ENCODE results near the gene KCNJ8.
"Not testable (repeated sequence)": the region's sequence is repeated elsewhere in the genome, so short reads cannot be mapped to it uniquely, and the experiment has no call there.

KCNJ8 gene

DNA sequence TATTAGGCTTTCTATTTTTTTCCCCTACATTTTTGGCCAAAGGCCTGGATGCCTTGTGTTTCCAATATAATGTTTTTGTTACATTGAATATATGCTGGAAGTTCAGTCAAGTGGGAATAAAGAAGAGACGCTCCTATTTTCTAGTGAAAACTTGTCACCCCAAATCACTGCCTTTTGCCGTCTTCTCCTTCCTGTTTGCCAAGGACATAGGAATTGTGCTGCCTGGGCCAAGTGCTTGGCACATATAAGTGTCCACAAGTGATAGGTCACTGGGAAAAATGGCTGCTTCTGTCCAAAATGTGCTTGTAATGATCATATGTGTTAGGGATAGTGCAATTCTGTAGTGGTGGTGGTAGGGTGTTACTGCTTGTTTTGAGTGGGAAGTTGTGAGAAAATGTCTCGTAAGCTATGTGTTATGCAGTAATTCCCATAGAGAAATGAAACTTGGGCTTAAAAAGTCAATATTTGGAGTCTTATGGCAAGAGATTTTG, 11.6 kb upstream of the KCNJ8 start:
- no peak for DNase-seq (ENCODE audit: low spot score)

DNA sequence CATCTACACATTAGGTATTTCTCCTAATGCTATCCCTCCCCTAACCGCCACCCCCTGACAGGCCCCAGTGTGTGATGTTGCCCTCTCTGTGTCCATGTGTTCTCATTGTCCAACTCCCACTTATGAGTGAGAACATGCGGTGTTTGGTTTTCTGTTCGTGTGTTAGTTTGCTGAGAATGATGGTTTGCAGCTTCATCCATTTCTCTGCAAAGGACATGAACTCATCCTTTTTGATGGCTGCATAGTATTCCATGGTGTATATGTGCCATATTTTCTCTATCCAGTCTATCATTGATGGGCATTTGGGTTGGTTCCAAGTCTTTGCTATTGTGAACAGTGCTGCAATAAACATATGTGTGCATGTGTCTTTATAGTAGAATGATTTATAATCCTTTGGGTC, 8.2 kb upstream of the KCNJ8 start:
- not testable (repeated sequence) for DNase-seq (ENCODE audit: low spot score)

DNA sequence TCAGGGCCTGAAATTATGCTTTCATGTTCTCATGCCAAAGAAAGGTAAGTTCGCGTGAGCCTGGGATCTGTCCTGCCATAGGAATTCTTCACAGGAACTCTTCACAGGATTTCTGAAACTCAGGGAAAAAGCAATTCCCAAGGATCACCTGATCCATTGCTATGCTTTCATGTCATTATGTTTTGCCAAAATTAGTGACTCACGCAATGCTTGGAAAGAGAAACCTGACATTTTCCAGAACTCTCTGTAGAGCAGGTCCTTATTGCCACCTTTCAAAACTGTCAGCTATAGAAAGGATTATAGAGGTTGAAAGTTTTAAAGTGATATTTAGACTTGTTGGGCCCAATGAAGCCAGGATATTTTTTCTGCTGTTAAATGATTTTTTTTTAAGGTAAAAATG, 6.3 kb upstream of the KCNJ8 start:
- DNase-seq (ENCODE audit: low spot score) = no peak

DNA sequence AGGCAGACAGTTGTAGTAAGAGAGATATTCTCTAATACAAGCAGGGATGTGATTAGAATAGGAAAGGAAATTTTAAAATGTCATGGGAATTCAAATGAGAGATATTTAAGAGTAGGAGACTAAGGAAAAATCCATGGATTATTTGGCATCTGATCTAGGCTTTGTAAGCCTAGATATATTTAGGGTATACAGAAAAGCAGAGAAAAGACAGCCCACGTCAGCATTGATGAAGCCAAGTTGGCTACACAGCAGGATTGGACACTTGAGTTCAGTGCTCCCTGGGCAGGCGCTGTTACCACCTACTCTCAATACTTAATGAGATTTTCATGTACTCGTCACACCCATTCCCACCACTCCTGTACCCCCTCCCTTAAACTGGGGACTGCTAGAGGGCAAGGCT, 1.7 kb upstream of the KCNJ8 start:
- DNase-seq (ENCODE audit: low spot score) = no peak

DNA sequence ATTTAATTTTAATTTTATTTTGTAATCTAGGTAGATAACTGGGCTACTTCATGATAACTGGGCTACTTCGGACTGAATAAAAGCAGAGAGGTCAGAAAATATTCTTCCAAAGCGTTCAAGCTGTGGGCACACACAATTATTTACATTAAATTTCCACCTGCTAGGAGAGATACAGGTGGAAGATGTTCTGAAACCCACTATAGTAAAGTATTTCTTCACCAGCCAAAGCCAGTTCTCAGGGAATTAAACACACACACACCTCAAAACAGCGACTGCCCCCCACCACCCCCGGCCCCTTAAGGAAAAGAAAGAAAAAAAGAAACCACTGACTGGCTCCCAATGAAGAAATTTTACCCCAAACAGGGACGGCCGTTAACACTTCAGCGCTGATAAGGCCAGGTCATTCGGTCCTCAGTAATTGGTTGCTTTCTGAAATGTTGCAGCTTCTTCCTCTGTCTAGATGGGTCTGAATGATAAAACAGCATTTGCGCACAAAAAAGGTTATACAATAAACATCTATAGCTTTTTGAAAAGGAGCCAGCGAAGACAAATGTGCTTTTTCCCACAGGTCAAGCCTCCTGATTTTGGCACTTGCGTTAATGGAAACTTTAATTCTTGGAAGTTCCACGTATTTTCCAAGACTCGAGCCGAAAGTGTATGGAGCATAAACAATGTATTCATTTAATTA, 771 bp upstream of the KCNJ8 start:
- no peak for DNase-seq (ENCODE audit: low spot score)

DNA sequence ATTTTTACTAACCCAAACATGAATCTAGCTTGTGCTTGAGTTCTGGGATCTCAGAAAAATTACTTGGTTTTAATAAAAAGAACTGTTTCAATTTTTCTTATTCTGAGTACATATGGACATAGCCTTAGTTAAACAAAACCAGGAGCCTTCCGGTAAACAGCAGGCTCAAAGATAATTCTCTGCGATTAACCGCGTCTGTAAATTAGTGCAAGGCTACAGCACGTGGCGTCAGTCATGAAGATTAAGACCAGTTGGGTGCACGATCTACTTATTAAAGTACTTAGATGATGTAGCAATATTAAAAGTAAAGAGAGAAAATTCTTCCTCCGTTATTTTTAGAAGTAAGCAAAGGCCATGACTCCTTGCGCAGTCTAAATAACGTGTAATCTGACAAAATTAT, 700 bp downstream of the KCNJ8 start:
- no peak for DNase-seq (ENCODE audit: low spot score)

DNA sequence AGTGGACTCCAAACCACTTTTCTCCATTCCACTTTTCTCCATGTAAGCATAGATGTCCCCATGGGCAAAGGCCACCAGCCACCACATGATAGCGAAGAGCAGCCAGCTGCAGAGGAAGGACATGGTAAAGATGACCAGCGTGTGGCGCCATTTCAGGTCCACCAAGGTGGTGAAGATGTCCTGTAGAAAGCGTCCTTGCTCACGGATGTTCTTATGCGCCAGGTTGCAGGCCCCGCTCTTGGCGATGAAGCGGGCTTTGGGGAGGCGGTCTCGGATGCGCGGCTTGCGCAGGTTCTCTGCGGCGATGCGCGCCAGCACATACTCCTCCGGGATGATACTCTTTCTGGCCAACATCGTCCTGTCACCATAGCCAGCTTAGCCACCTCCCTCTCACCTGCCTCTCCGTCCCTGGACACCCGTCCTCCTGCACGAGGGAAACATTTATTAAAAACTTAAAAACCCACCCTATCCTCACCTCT, 1.2 kb downstream of the KCNJ8 start:
- DNase-seq (ENCODE audit: low spot score) = no peak

DNA sequence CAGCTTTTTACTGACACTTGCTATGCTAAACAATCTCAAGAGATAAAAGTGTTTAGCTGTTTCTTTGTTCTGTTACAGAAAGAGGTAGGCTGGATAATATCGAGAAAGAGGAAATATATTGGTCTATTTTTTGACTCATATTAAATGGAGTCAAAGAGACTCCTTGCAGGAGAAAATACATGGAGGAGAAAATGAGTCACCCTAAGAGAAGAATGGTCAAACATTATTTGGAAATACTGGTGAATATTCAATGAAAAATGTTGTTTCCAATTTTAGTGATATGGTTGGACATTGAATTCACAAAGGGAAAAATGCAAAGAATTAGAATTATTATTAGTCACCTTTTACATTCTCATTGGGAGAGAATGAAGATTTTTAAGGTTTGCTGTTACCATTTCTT, 3.2 kb downstream of the KCNJ8 start:
- DNase-seq (ENCODE audit: low spot score) = no peak

DNA sequence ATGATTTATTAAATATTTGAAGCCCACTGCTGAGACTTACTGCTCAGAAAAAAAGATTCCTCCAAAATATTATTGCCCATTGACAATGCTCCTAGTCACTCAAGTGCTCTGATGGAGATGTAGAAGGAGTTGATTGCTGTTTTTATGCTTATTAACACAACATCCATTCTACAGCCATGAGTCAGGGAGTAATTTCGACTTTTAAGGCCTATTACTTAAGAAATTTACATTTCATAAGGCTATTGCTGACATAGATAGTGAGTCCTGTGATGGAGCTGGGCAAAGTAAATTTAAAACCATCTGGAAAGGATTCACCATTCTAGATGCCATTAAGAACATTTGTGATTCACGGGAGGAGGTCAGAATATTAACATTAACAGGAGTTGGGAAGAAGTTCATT, 5.2 kb downstream of the KCNJ8 start:
- no peak for DNase-seq (ENCODE audit: low spot score)

DNA sequence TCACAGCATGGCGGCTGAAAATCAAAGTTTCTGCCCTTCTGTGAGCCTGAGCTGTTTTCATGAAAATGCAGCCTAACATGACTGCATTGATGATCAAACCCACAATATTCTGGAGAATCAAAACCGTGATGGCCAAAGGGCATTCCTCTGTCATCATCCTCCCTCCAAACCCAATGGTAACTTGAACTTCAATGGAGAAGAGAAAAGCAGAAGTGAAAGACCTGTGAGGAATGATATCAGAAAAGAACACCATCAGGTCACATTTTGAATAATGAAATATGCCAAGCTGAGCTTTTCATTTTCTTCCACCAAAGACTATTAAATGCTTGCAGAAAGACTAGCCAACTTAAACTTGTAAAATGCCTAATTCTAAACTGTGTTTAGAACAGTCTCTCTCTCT, 8.1 kb downstream of the KCNJ8 start:
- no peak for DNase-seq (ENCODE audit: low spot score)

DNA sequence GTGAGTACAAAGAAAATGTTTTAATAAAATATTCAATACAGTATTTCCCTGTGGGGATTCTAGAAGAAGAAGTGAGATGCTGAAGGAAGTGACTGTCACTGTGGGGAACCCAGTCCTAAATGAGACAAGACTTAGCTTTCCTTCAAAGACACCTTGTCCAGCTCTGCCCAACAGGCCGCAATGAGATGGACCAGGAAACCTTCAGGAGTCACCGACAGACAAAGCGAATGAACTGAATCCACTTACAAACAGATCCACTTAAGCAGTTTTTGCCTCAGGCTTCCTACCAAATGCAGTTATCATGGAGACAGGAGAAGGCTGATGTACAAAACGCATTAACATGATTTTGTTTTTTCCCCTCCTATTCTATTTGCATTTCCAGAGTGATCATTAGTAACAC, 9.6 kb downstream of the KCNJ8 start:
- DNase-seq (ENCODE audit: low spot score) = no peak

DNA sequence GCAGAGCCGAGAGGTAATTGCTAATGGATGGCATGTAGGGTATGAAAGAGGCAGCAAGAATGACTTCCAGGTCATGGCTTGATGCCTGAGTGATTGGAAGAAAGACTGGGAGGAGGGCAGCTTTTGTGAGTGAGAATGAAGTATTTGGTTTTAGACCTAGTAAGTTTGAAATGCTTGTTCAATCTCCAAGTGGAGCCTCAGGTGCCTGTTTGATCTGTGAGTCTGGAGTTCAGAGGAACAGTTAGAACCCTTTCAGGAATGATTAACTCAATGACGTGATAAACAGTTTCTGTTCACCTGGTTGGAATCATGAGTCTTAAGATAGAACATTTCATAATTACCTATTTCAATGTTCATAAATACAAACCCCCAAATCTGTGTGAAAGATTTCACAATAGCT, 10.4 kb downstream of the KCNJ8 start:
- DNase-seq (ENCODE audit: low spot score) = no peak

DNA sequence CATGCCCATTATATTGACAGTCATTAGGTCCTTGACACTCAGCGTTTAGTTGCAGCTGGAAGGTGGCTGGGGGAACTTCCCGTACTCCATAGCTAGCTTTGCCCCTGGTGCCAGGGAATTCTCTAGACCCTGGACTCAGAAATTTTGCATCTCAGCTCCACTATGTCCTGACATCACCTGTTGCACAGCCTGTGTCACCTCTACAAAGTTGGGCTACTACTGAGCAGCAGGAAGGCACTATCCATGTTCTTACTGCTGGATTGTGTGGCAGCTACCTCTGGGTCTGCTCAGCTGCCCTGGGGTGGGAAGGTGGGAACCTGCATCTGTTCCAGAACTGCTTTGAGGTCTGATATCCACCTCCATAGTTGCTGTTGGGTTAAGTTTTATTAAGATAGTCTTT, 11.0 kb downstream of the KCNJ8 start:
- DNase-seq (ENCODE audit: low spot score) = no peak

DNA sequence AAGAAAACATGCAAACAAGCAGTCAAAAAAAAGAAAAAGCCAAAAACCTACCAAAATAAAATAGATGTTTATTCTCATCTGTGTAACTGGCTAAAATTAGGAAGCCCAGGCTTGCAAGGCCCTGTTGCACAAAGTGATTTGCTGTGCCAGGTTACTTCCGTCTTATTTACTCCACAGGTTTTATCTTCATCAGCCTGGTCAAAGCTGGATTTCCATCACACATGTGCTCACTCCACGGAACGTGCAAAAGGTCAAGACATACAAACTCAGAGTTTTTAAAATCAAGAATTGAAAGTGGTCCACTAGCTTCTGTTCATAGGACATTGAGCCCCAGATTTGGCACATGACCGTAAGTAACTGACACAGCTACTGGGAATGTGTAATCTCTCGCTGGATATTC, 14.8 kb downstream of the KCNJ8 start:
- DNase-seq (ENCODE audit: low spot score) = no peak

DNA sequence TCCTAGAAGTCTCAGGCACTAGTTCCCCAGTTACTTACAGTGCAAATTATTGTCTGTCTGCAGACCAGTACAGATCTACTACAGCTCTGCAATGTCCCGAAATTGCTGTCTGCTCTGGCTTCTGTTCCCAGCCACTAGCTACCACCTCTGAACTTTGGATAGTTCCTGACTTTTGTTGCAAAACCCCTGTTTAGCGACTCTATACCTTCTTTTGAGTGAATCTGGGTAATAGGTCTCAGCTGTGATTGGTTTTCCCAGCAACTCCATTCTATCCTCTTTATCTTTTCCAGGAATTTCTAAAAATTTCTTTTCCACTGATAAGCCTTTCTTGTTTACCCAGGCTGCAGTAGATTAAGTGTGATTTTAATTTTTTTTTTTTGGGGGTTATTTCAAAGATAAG, 16.8 kb downstream of the KCNJ8 start:
- DNase-seq (ENCODE audit: low spot score) = no peak

DNA sequence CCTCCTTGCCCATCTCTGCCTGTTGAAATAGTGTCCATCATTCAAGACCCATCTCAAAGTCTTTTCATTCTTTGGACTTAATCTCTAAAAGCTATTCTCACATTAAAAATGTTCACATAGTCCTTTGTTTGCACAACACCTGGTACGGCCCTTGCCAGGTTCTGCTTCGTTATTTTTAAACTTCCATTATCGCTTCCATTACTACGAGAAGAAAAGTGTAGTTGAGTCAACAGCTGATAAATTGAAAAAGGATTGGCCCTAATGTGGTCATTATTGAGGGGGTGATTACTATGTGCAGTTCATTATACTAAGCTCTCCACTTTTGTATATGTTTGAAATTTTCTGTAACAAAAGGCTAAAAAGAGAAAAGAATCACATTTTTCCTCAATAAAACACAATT, 17.8 kb downstream of the KCNJ8 start:
- no peak for DNase-seq (ENCODE audit: low spot score)

DNA sequence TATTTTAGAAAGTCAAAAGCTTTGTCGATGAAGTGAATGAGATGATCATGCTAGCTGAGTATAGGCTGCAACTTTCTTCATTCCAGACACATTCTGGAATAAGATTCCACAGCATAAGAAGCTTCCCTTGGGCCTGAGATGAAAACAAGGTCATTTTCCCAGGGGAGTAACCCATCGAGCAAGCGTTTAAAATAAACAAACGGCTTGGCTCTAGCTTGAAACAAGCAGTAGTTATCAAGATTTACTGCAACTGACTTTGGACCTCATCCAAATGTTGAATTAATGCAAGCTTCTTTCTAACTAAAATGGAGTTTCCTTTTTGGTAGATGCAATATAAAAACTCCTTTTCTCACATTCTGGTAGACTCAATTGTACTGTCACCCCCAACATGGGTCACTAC, 23.0 kb downstream of the KCNJ8 start:
- no peak for DNase-seq (ENCODE audit: low spot score)

DNA sequence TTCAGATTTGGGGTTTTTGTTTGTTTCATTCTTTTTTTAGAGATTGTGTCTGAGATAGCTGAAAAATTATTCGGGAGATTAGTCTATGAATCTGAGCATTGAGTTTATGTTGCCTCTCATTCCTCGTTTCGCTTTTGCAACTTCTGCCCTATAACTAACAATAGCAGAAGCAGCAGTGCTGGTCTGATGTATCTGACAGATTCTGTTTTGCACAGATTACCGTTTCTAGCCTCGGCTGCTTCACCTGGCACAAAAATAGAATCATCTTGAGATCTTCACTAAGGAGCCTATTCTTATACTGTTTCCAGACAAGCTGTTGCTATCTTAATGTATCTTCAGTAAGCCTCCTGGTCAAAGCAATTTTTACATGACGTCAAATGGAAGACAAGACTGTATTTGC, 29.2 kb downstream of the KCNJ8 start:
- no peak for DNase-seq (ENCODE audit: low spot score)

DNA sequence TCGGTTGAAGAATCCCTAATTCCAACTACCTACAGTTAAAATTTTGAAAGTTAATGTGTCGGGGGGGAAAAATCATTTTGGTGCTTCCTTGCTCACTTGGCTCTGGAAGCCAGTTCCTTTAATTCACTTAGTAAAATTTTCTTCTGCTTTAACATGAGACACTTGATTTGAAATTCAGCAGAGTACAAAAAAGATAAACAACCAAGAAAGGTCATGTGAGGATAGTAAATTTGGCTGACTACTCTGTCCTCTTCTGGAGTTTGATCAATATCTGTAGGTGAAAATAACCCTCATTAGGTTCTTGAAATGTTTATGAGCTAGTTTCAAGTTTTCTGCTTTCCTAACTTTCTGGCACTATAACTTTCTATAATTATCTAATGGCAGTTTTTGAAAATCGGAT, 43.4 kb downstream of the KCNJ8 start:
- no peak for DNase-seq (ENCODE audit: low spot score)

DNA sequence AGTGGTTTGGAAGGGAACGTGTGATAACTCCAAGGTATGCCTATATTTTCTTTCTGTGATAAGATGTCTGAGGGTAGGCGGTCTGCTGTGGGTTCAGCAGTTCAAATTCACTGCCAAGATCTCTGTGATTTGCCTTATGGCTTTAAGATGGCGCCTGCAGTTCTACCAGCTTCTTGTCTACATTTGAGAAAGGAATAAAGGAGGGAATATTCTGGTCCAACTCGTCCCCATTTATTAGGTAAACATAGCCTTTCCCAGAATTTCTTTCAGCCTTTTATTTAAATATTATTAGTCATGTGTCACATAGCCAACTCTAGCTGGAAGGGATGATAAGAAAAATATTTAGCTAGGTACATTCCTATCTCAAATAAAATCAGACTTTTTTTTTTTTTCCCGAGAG, 48.8 kb downstream of the KCNJ8 start:
- DNase-seq (ENCODE audit: low spot score) = no peak

DNA sequence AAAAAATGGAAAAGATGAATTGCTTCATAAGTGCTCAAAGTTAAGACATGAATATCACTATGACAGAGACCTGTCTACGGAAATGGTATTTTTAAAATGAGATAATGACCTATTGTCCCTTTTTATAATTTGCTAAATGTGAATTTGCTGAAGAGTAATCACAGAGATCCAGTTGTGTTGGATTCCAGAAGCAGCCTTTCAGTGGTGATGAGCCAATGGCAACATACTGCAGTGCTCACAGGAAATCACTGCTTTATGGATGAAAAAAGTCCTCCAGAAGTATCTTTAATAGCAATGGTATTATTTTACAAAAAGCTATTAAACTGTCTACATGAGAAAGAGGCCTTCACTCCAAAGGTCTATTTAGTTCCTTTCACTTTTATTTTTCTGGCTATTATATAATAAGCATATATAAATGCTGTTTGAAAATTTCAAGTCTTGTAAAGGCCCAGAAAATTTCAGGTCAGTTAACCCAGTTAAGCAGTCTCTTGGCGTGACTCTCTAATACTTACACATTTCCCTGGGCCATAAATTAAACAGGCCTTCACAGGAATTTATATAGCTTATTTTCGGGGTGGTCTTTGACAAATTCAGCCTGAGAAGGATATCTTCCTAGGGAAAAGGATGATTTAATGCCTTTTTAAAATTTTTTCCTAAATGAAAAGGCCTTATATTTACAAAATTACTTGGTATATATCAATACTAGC, 55.4 kb downstream of the KCNJ8 start:
- no peak for DNase-seq (ENCODE audit: low spot score)

DNA sequence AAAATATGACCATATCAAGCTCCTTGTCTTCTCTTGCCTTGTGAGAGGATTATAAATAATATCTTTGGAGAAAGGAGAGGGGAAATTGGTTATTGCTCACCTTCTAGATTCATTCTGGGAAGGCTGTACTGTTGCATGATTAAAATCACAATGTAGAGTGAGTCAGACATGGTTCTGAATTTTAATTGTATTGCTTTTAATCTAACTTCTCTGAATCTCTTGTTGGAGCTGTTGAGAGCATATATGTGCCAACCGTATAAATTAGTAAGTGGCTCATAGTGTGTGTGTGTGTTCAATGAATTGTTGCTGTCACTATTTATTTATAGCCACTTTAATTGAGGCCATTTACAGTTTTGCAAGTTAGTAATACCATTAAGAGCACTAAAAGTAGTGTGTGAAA, 56.1 kb downstream of the KCNJ8 start:
- DNase-seq (ENCODE audit: low spot score) = no peak

DNA sequence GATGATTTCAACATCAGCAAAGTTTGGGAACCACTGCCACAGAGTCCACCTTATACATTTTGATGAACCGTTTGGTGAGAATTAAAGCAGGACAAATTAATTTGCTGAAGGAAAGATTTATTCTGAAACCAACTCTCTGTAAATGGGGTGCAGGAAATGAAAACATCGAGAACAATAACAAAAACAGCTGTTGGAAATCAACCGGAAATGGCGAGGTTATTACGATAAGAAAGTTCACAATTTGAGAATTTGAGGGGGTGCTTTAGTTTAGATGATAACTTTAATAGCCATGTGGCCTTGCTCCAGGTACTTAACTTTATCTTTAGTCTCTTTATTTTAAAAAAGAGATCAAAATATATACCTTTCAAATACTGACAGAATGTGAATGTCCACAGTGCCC, 56.7 kb downstream of the KCNJ8 start:
- DNase-seq (ENCODE audit: low spot score) = no peak

DNA sequence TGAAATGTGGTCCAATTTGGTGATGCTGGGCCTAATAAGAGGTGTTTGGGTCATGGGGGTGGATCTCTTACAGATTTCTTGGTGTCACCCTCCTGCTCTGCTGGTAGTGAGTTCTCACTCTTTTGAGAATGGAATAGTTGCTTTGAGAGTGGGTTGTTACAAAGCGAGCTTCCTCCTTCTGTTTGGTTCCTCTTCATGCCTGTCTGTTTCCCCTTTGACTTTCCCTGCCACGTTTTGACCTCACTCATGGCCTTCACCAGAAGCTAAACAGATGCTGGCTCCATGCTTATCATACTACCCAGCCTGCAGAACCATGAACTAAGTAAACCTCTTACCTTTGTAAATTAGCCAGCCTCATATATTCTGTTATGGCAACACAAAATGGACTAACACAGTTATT, 59.1 kb downstream of the KCNJ8 start:
- no peak for DNase-seq (ENCODE audit: low spot score)
